K562 (cell line): ENCODE results near the gene CRYBB2. TPM values are rescaled to one million over a fixed set of nuclear protein-coding genes. Genes with fewer than 3 reads are reported as not detected.

Source experiments
- ATAC-seq: fragments of 200-7000 bp; cut with Tn5 transposase; 3 replicates; pipeline ENCODE4 v1.9.1; 2020; ENCODE audit warnings: moderate library complexity
- BruUV-seq: library from RNA; stranded (reverse); fragments of 400-500 nt; replicated peaks from 2 replicates; lab custom pipeline; 2021; lab: Mats Ljungman, UMichigan
- CTCF ChIA-PET: fragments of 300-600 bp; formaldehyde crosslinking; extraction: SDS; loops from one replicate; lab custom pipeline; 2021; ENCODE audit warnings: low intra/inter-chr PET ratio; lab: Yijun Ruan, JAX
- POLR2A ChIA-PET: fragments of 300-600, 350-650 bp; sonication (Branson Sonifier 250); formaldehyde crosslinking; extraction: SDS; loops from one replicate; lab custom pipeline; 2021; ENCODE audit warnings: antibody characterized with exemption, inconsistent platforms; lab: Yijun Ruan, JAX
- DNase-seq, 4 experiments: peaks; one replicate each; pipeline versions ENCODE4 v3.0.0 to v3.0.0-alpha.2; 2011 to 2018; ENCODE audit warnings: low spot score in 3 of 4, mixed read lengths in 3 of 4; ENCODE audit errors: extremely low read depth in 1 of 4
- FAIRE-seq: peaks from 2 replicates; lab custom pipeline; 2011; peaks lifted over from hg19 to GRCh38; lab: Jason Lieb, UNC
- H2AFZ ChIP-seq: 2 replicates; pipeline ENCODE4 v1.6.0; 2011; ENCODE audit warnings: low read depth, low read length, control low read depth, inconsistent platforms
- H3K27ac ChIP-seq: fragments of 200-600 bp; 3 replicates; pipeline ENCODE4 v1.8.0; 2011; ENCODE audit warnings: low read depth, mild to moderate bottlenecking, control low read depth, inconsistent platforms, low read length, moderate library complexity, mixed read lengths; ENCODE audit errors: extremely low read depth
- H3K27me3 ChIP-seq, 2 experiments: fragments of 300-600 bp in 1 of 2; 2 replicates in 1 of 2; 3 replicates in 1 of 2; pipeline versions ENCODE4 v1.6.0 to v1.8.0; 2011; ENCODE audit warnings: inconsistent platforms in 2 of 2, low read length in 2 of 2, mild to moderate bottlenecking in 1 of 2, mixed read lengths in 1 of 2, moderate library complexity in 1 of 2; ENCODE audit not compliant: control insufficient read depth in 2 of 2, insufficient read depth in 2 of 2
- H3K36me3 ChIP-seq: fragments of 300-600 bp; 3 replicates; pipeline ENCODE4 v1.8.0; 2011; ENCODE audit warnings: mild to moderate bottlenecking, low read length, inconsistent platforms; ENCODE audit not compliant: control insufficient read depth, insufficient read depth
- H3K4me1 ChIP-seq, 2 experiments: fragments of 200-600 bp in 1 of 2; replicated peaks in 1 of 2; 2 replicates in 1 of 2; 3 replicates in 1 of 2; pipeline versions ENCODE4 v1.5.1 to v1.8.0; 2011; ENCODE audit warnings: inconsistent platforms in 2 of 2, low read length in 2 of 2, mild to moderate bottlenecking in 1 of 2, mixed read lengths in 1 of 2, moderate library complexity in 1 of 2; ENCODE audit not compliant: control insufficient read depth in 2 of 2, insufficient read depth in 2 of 2
- H3K4me2 ChIP-seq: 2 replicates; pipeline ENCODE4 v1.6.1; 2011; ENCODE audit warnings: low read length, control low read depth, inconsistent platforms, mixed read lengths; ENCODE audit not compliant: insufficient read depth
- H3K4me3 ChIP-seq: fragments of 200-600 bp; sonication (generic), shearing (Covaris generic); 2 replicates; pipeline ENCODE4 v1.5.1; 2016; ENCODE audit warnings: control low read depth, inconsistent platforms
- H3K79me2 ChIP-seq: fragments of 200-600 bp; 3 replicates; pipeline ENCODE4 v1.8.0; 2011; ENCODE audit warnings: low read length, inconsistent platforms; ENCODE audit not compliant: control insufficient read depth, insufficient read depth
- H3K9ac ChIP-seq, 2 experiments: 2 replicates each; pipeline versions ENCODE4 v1.6.0 to v1.6.1; 2011; ENCODE audit warnings: low read depth in 2 of 2, low read length in 2 of 2, control low read depth in 1 of 2, inconsistent platforms in 1 of 2, mild to moderate bottlenecking in 1 of 2, mixed read lengths in 1 of 2; ENCODE audit not compliant: insufficient read depth in 1 of 2
- H3K9me1 ChIP-seq: one replicate; pipeline ENCODE4 v1.6.0; 2011; ENCODE audit warnings: inconsistent platforms, mild to moderate bottlenecking, low read length, moderate library complexity; ENCODE audit not compliant: control insufficient read depth, insufficient read depth
- H3K9me3 ChIP-seq: replicated peaks from 2 replicates; pipeline ENCODE4 v1.5.1; 2011; ENCODE audit warnings: low read depth, low read length, inconsistent platforms; ENCODE audit not compliant: control insufficient read depth, insufficient read depth
- H4K20me1 ChIP-seq: replicated peaks from 2 replicates; pipeline ENCODE4 v1.6.1; 2011; ENCODE audit warnings: low read length, inconsistent platforms, mixed read lengths; ENCODE audit not compliant: control insufficient read depth, insufficient read depth
- E2F3 ChIP-seq: fragments of 250-450 bp; sonication (Bioruptor Pico); IDR thresholded peaks from 2 replicates; pipeline ENCODE4 v1.4.0; 2020; ENCODE audit warnings: mild to moderate bottlenecking
- GABPA ChIP-seq: fragments of 200-800 bp; sonication (Bioruptor generic); conservative IDR thresholded peaks from 2 replicates; pipeline ENCODE4 v1.6.1; 2016; ENCODE audit warnings: low read depth, missing genetic modification characterization, missing compliant biosample characterization
- KHSRP ChIP-seq: fragments of 450-650 bp; IDR thresholded peaks from 2 replicates; pipeline ENCODE4 v1.6.1; 2017
- SNIP1 ChIP-seq: fragments of 450-650 bp; IDR thresholded peaks from 2 replicates; pipeline ENCODE4 v1.7.1; 2017; ENCODE audit warnings: low read depth, mild to moderate bottlenecking
- SRSF3 ChIP-seq: fragments of 200-400 bp; formaldehyde crosslinking; IDR thresholded peaks from 2 replicates; pipeline ENCODE4 v1.6.1; 2016; ENCODE audit warnings: mild to moderate bottlenecking, low read length, moderate library complexity; ENCODE audit not compliant: insufficient read depth
- WHSC1 ChIP-seq: IDR thresholded peaks from one replicate; pipeline ENCODE4 v1.6.1; 2012; ENCODE audit warnings: low read length, control low read depth, inconsistent platforms
- ZBTB12 ChIP-seq: fragments of 250-450 bp; sonication (Bioruptor Pico); IDR thresholded peaks from 2 replicates; pipeline ENCODE4 v1.4.0; 2020
- ZNF143 ChIP-seq: sonication (generic); formaldehyde crosslinking; IDR thresholded peaks from 2 replicates; pipeline ENCODE4 v1.9.0; 2022; ENCODE audit warnings: mild to moderate bottlenecking, missing genetic modification reagents
- ZNF274 ChIP-seq: IDR thresholded peaks from 2 replicates; pipeline ENCODE4 v1.6.1; 2011; ENCODE audit warnings: low read depth, mild to moderate bottlenecking, low read length, moderate library complexity, borderline replicate concordance
- ZNF512 ChIP-seq: IDR thresholded peaks from 2 replicates; pipeline ENCODE4 v1.6.1; 2016; ENCODE audit warnings: missing genetic modification characterization, missing compliant biosample characterization
- WGBS: fragments of 100-300 bp; shearing (Covaris generic); methylation state at CpG from one replicate; pipeline ENCODE4 v1.1.6; 2016; ENCODE audit warnings: low coverage, mixed read lengths; ENCODE audit not compliant: insufficient coverage; ENCODE audit errors: missing lambda C conversion rate; 5-methylcytosine and 5-hydroxymethylcytosine counted together
- in situ Hi-C: fragments of 300-500 bp; cut with MboI; formaldehyde crosslinking; loops from 4 replicates; pipeline ENCODE4 v1.15.0; 2018; ENCODE audit warnings: inconsistent platforms, mixed read lengths
- intact Hi-C: fragments of 100-400 bp; cut with micrococcal nuclease; formaldehyde crosslinking; loops from 2 replicates; pipeline ENCODE4 v1.14.2; 2022
- polyA plus RNA-seq, 8 experiments: library from polyadenylated mRNA; depleted of rRNA in 4 of 8; stranded (reverse) in 5 of 8; unstranded in 3 of 8; fragments of >200 nt; fragmentation: Nextera tagmentation in 2 of 8; fragmentation: Illumina TruSeq in 1 of 8; extraction: Ambion mirVana in 2 of 8; extraction: Trizol in 1 of 8; gene quantifications; 2 replicates each; pipeline versions ENCODE4 v1.2.1 to v1.2.3, GENCODE V29; 2011 to 2014; ENCODE audit warnings: inconsistent platforms in 1 of 8, missing spikeins in 1 of 8
- total RNA-seq, 7 experiments: library from RNA; depleted of rRNA in 6 of 7; stranded (reverse); fragments of >200 nt in 6 of 7; fragmentation: Illumina TruSeq in 2 of 7; extraction: Trizol in 2 of 7; gene quantifications; 2 replicates each; pipeline versions ENCODE4 v1.2.1 to v1.2.3, GENCODE V29; 2011 to 2021; ENCODE audit warnings: low replicate concordance in 1 of 7
- TF ChIP-seq, protein P1 (sequence below): conservative IDR thresholded peaks from 2 replicates; pipeline ENCODE4 v1.6.1; 2011; ENCODE audit warnings: low read depth, mild to moderate bottlenecking, low read length; ENCODE audit not compliant: control insufficient read depth
- TF ChIP-seq, protein P2 (sequence below): fragments of 250-450 bp; sonication (Bioruptor Pico); IDR thresholded peaks from 2 replicates; pipeline ENCODE4 v1.8.0; 2022; ENCODE audit warnings: moderate library complexity, mild to moderate bottlenecking, inconsistent platforms
- TF ChIP-seq, protein P3 (sequence below): fragments of 450-650 bp; IDR thresholded peaks from 2 replicates; pipeline ENCODE4 v1.6.1; 2017; ENCODE audit warnings: mild to moderate bottlenecking, moderate library complexity

The CRYBB2 gene
- total and polyA plus RNA-seq, 9 of the 15 experiments (the other 6 are each of a cell fraction or from before 2014, with no cell fraction given), result not detected

GRCh38 chr22:25223269-25223850 is 3.9 kb downstream of the CRYBB2 start:
- DNase-seq (no peak), ATAC-seq (no peak), FAIRE-seq (no peak)
- H2AFZ ChIP-seq, result no peak overlapping the region
- POLR2A ChIA-PET, result interaction anchor here (0.5 kb wide), 1 partner anchor 14 kb away, joined by 3 read pairs; no protein-coding TSS in a partner anchor
- no peaks in the 10 kb centered on the region for H3K9me1 ChIP-seq
- no peaks in the 10 kb centered on the region for H4K20me1 ChIP-seq
- no peak overlapping the region for H3K27ac ChIP-seq
- no peaks in the 10 kb centered on the region for H3K79me2 ChIP-seq
- intact Hi-C loops (no loop called here), in situ Hi-C loops (loop anchor here (10.0 to 25.0 kb wide), 2 partner anchors 231 to 1114 kb away; no protein-coding TSS in a partner anchor)
- H3K4me2 ChIP-seq, result no peak overlapping the region
- CTCF ChIA-PET, result no interaction called here
- no peak overlapping the region for H3K4me3 ChIP-seq
- 3% methylated on average over 10 of the region's 12 CpGs for WGBS
- no peak overlapping the region for H3K9ac ChIP-seq
- no peaks in the 10 kb centered on the region for H3K9me3 ChIP-seq
- no peaks in the 10 kb centered on the region for H3K4me1 ChIP-seq
- peaks cover 0 to 5% of the 10 kb centered on the region in 2 experiments; a peak in 2 of 5 replicates for H3K27me3 ChIP-seq
- H3K36me3 ChIP-seq, result no peaks in the 10 kb centered on the region
- BruUV-seq, result no TSS peak
- no peak for TF ChIP-seq ZBTB12 (CRISPR knock-in tag)
- TF ChIP-seq, protein P1, sequence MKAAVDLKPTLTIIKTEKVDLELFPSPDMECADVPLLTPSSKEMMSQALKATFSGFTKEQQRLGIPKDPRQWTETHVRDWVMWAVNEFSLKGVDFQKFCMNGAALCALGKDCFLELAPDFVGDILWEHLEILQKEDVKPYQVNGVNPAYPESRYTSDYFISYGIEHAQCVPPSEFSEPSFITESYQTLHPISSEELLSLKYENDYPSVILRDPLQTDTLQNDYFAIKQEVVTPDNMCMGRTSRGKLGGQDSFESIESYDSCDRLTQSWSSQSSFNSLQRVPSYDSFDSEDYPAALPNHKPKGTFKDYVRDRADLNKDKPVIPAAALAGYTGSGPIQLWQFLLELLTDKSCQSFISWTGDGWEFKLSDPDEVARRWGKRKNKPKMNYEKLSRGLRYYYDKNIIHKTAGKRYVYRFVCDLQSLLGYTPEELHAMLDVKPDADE, result no peak
- TF ChIP-seq, protein P2, sequence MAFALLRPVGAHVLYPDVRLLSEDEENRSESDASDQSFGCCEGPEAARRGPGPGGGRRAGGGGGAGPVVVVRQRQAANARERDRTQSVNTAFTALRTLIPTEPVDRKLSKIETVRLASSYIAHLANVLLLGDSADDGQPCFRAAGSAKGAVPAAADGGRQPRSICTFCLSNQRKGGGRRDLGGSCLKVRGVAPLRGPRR, result no peak
- TF ChIP-seq ZNF512 (tag), result no peak
- no peak for TF ChIP-seq ZNF143 (CRISPR knock-in tag)
- TF ChIP-seq SNIP1, result no peak
- TF ChIP-seq, protein P3, sequence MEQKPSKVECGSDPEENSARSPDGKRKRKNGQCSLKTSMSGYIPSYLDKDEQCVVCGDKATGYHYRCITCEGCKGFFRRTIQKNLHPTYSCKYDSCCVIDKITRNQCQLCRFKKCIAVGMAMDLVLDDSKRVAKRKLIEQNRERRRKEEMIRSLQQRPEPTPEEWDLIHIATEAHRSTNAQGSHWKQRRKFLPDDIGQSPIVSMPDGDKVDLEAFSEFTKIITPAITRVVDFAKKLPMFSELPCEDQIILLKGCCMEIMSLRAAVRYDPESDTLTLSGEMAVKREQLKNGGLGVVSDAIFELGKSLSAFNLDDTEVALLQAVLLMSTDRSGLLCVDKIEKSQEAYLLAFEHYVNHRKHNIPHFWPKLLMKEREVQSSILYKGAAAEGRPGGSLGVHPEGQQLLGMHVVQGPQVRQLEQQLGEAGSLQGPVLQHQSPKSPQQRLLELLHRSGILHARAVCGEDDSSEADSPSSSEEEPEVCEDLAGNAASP, result no peak
- TF ChIP-seq KHSRP, result no peak
- TF ChIP-seq SRSF3, result no peak
- TF ChIP-seq WHSC1, result no peak
- TF ChIP-seq GABPA (tag), result no peak
- no peak for TF ChIP-seq E2F3
- no peak for TF ChIP-seq ZNF274
